HL-60 (cell line): ENCODE measurements around the gene THSD7B.

Source experiments
- GABPA ChIP-seq: IDR thresholded peaks from 2 replicates; pipeline ENCODE4 v1.6.1; 2012; ENCODE audit warnings: low read depth
- POLR2AphosphoS5 ChIP-seq: IDR thresholded peaks from 2 replicates; pipeline ENCODE4 v1.6.1; 2012; ENCODE audit warnings: low read depth
- TF ChIP-seq, protein P1 (sequence below): IDR thresholded peaks from one replicate; pipeline ENCODE4 v1.5.1; 2011; ENCODE audit warnings: low read length, control low read depth, inconsistent platforms; ENCODE audit not compliant: insufficient read depth
- TF ChIP-seq, protein P2 (sequence below): IDR thresholded peaks from 2 replicates; pipeline ENCODE4 v1.6.1; 2012; ENCODE audit warnings: low read depth; ENCODE audit not compliant: insufficient replicate concordance

DNA sequence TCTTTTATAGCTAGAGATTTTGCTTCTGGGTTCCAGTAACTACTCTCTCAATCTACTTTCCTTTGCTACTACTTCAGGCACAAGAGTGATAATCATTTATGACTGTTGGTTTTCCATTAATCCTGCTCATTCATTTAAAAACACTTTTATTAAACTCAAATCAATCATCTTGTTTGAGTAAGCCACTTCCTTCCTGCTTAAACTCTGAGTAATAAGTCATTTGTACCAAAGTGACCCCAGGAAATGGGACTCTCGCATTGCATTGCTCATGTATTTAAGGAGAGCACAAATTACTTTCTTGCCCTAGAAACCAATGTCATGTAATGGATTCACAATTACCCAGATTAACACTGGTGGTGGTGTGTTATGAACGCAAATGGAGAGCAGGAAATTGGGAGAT lies 928.2 kb downstream of the THSD7B start:
- TF ChIP-seq, protein P1, sequence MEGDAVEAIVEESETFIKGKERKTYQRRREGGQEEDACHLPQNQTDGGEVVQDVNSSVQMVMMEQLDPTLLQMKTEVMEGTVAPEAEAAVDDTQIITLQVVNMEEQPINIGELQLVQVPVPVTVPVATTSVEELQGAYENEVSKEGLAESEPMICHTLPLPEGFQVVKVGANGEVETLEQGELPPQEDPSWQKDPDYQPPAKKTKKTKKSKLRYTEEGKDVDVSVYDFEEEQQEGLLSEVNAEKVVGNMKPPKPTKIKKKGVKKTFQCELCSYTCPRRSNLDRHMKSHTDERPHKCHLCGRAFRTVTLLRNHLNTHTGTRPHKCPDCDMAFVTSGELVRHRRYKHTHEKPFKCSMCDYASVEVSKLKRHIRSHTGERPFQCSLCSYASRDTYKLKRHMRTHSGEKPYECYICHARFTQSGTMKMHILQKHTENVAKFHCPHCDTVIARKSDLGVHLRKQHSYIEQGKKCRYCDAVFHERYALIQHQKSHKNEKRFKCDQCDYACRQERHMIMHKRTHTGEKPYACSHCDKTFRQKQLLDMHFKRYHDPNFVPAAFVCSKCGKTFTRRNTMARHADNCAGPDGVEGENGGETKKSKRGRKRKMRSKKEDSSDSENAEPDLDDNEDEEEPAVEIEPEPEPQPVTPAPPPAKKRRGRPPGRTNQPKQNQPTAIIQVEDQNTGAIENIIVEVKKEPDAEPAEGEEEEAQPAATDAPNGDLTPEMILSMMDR, result no peak
- no peak for TF ChIP-seq POLR2AphosphoS5
- TF ChIP-seq, protein P2, sequence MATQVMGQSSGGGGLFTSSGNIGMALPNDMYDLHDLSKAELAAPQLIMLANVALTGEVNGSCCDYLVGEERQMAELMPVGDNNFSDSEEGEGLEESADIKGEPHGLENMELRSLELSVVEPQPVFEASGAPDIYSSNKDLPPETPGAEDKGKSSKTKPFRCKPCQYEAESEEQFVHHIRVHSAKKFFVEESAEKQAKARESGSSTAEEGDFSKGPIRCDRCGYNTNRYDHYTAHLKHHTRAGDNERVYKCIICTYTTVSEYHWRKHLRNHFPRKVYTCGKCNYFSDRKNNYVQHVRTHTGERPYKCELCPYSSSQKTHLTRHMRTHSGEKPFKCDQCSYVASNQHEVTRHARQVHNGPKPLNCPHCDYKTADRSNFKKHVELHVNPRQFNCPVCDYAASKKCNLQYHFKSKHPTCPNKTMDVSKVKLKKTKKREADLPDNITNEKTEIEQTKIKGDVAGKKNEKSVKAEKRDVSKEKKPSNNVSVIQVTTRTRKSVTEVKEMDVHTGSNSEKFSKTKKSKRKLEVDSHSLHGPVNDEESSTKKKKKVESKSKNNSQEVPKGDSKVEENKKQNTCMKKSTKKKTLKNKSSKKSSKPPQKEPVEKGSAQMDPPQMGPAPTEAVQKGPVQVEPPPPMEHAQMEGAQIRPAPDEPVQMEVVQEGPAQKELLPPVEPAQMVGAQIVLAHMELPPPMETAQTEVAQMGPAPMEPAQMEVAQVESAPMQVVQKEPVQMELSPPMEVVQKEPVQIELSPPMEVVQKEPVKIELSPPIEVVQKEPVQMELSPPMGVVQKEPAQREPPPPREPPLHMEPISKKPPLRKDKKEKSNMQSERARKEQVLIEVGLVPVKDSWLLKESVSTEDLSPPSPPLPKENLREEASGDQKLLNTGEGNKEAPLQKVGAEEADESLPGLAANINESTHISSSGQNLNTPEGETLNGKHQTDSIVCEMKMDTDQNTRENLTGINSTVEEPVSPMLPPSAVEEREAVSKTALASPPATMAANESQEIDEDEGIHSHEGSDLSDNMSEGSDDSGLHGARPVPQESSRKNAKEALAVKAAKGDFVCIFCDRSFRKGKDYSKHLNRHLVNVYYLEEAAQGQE, result no peak
- no peak for TF ChIP-seq GABPA
